Stimulated activated CD4-positive, alpha-beta T cell treated with anti-CD3 and anti-CD28 coated beads, Interleukin-4, amount 100 ng/mL, for 4 hours (primary cell): ENCODE results near the gene CD81.

Experiments used
- DNase-seq, 2 experiments: peaks; one replicate each; pipeline ENCODE4 v3.0.0-alpha.2; 2020

CD81 gene

GRCh38 chr11:2408671-2409070, 31.6 kb downstream of the CD81 start:
- no peak for DNase-seq

GRCh38 chr11:2409126-2409525, 32.0 kb downstream of the CD81 start:
- DNase-seq, result no peak

- DNase-seq, result no peak
Observed at GRCh38 chr11:2409611-2410468, 32.7 kb downstream of the CD81 start.

- DNase-seq, result no peak
Observed at GRCh38 chr11:2410616-2411015, 33.5 kb downstream of the CD81 start.

GRCh38 chr11:2411446-2412305, 34.6 kb downstream of the CD81 start:
- no peak for DNase-seq

GRCh38 chr11:2412323-2412722, 35.2 kb downstream of the CD81 start:
- no peak for DNase-seq

GRCh38 chr11:2413742-2414579, 36.9 kb downstream of the CD81 start:
- no peak for DNase-seq

- no peak for DNase-seq
Observed at GRCh38 chr11:2414616-2415015, 37.5 kb downstream of the CD81 start.

GRCh38 chr11:2415171-2415570, 38.1 kb downstream of the CD81 start:
- no peak for DNase-seq

GRCh38 chr11:2415601-2416380, 38.7 kb downstream of the CD81 start:
- DNase-seq, result no peak

- no peak for DNase-seq
Observed at GRCh38 chr11:2416765-2417164, 39.7 kb downstream of the CD81 start.

- DNase-seq, result no peak
Observed at GRCh38 chr11:2417856-2418692, 41.0 kb downstream of the CD81 start.

GRCh38 chr11:2418693-2419360, 41.7 kb downstream of the CD81 start:
- DNase-seq, result no peak

- peak; percentile 40 to 58 for DNase-seq
Observed at GRCh38 chr11:2419638-2420501, 42.8 kb downstream of the CD81 start.

GRCh38 chr11:2420502-2421225, 43.6 kb downstream of the CD81 start:
- peak; percentile 60 to 75 for DNase-seq

GRCh38 chr11:2421226-2421994, 44.3 kb downstream of the CD81 start:
- no peak for DNase-seq

- no peak for DNase-seq
Observed at GRCh38 chr11:2421996-2422395, 44.9 kb downstream of the CD81 start.
